Measurements from ENCODE around the gene ZNF485. TPM values are rescaled to one million over a fixed set of nuclear protein-coding genes. Genes with fewer than 3 reads are reported as not detected.

ZNF485 gene
- total RNA-seq, 2 donors from 2014 or later = 9.6 to 9.9 TPM

DNA sequence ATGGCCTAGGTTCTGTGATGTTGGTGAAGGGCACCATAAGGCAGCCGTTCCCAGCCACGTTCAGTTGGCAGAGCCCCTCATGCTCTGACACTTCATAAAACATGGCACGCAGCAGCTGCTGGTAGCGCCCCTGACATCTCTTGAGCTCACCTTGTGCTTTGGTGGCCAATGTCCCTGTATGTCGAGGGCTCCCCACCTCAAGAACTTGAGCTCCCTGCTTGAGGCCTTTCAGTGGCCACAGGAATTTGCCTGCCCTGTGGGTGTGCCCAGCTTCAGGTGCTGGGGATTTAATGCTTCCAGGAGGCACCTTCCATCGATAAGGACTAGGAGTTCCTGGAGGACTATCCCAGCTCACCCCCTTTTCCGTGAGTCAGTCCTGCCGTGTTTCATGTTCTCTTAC, 52.0 kb downstream of the ZNF485 start:
- TF ChIP-seq, protein P1, sequence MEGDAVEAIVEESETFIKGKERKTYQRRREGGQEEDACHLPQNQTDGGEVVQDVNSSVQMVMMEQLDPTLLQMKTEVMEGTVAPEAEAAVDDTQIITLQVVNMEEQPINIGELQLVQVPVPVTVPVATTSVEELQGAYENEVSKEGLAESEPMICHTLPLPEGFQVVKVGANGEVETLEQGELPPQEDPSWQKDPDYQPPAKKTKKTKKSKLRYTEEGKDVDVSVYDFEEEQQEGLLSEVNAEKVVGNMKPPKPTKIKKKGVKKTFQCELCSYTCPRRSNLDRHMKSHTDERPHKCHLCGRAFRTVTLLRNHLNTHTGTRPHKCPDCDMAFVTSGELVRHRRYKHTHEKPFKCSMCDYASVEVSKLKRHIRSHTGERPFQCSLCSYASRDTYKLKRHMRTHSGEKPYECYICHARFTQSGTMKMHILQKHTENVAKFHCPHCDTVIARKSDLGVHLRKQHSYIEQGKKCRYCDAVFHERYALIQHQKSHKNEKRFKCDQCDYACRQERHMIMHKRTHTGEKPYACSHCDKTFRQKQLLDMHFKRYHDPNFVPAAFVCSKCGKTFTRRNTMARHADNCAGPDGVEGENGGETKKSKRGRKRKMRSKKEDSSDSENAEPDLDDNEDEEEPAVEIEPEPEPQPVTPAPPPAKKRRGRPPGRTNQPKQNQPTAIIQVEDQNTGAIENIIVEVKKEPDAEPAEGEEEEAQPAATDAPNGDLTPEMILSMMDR (IDR thresholded peaks at IDR 0.05) = no peak
- TF ChIP-seq POLR2A (IDR thresholded peaks at IDR 0.05) = no peak
- DNase-seq = no peak
- Histone ChIP-seq H3K27me3 (no peaks in the 10 kb centered on the region), H3K4me3 (no peak overlapping the region), H3K27ac (no peak overlapping the region), H3K9me3 (no peaks in the 10 kb centered on the region), H3K4me1 (no peaks in the 10 kb centered on the region), H3K36me3 (replicated peaks in 1 of 2; ENCODE audit: insufficient read depth in 1 of 2, low read depth in 2 of 2) (no peaks in the 10 kb centered on the region)
- no peak for ATAC-seq
- 78 to 82% methylated on average over 6 to 8 of the region's 8 CpGs for WGBS, 2 donors
- intact Hi-C loops (cut with DNase I) = no loop called here

- ATAC-seq (no peak), DNase-seq (no peak)
- no peak for TF ChIP-seq POLR2A (IDR thresholded peaks at IDR 0.05)
- TF ChIP-seq, protein P1 (IDR thresholded peaks at IDR 0.05) = no peak
- H3K27me3 ChIP-seq = peaks cover 0 to 4% of the 10 kb centered on the region in 2 donors
- H3K9me3 ChIP-seq = no peaks in the 10 kb centered on the region
- H3K27ac ChIP-seq = no peak overlapping the region
- 43 to 60% methylated on average over 3 of the region's 3 CpGs for whole genome bisulfite sequencing, 2 donors
- H3K4me1 ChIP-seq = peaks cover 3% of the 10 kb centered on the region
- no peak overlapping the region for H3K4me3 ChIP-seq
- no peaks in the 10 kb centered on the region for H3K36me3 ChIP-seq (replicated peaks in 1 of 2; ENCODE audit: insufficient read depth in 1 of 2, low read depth in 2 of 2)
- intact Hi-C loops (cut with DNase I) = no loop called here
Measured at GRCh38 chr10:43665054-43665453, 58.8 kb downstream of the ZNF485 start.

- Histone ChIP-seq H3K36me3 (replicated peaks in 1 of 2; ENCODE audit: insufficient read depth in 1 of 2, low read depth in 2 of 2) (no peaks in the 10 kb centered on the region), H3K27me3 (peaks cover 0 to 4% of the 10 kb centered on the region in 2 donors), H3K4me1 (peaks cover 3% of the 10 kb centered on the region), H3K4me3 (no peak overlapping the region), H3K27ac (no peak overlapping the region), H3K9me3 (no peaks in the 10 kb centered on the region)
- intact Hi-C loops (cut with DNase I) = no loop called here
- ATAC-seq = no peak
- 66 to 82% methylated on average over 9 of the region's 9 CpGs for WGBS, 2 donors
- no peak for TF ChIP-seq POLR2A (IDR thresholded peaks at IDR 0.05)
- TF ChIP-seq, protein P1 (IDR thresholded peaks at IDR 0.05) = no peak
- no peak for DNase-seq
Measured at GRCh38 chr10:43666552-43666951, 60.3 kb downstream of the ZNF485 start.

- H3K27me3 ChIP-seq = peaks cover 0 to 4% of the 10 kb centered on the region in 2 donors
- DNase-seq = peak in 1 of 4 donors; percentile 45
- H3K27ac ChIP-seq = no peak overlapping the region
- intact Hi-C loops (cut with DNase I) = no loop called here
- H3K36me3 ChIP-seq (replicated peaks in 1 of 2; ENCODE audit: insufficient read depth in 1 of 2, low read depth in 2 of 2) = no peaks in the 10 kb centered on the region
- TF ChIP-seq, protein P1 (IDR thresholded peaks at IDR 0.05) = peak in 4 of 7 experiments; percentile 16 to 35 (median 28)
- TF ChIP-seq POLR2A (IDR thresholded peaks at IDR 0.05) = no peak
- no peak overlapping the region for H3K4me3 ChIP-seq
- 8 to 14% methylated on average over 8 to 35 of the region's 35 CpGs for WGBS, 2 donors
- H3K9me3 ChIP-seq = no peaks in the 10 kb centered on the region
- peaks cover 3% of the 10 kb centered on the region for H3K4me1 ChIP-seq
- no peak for ATAC-seq
Measured at GRCh38 chr10:43667317-43667731, 61.1 kb downstream of the ZNF485 start.

Other genes with a start within 250 kb of the ZNF485 start
- gene FXYD4, start 234.8 kb upstream of the ZNF485 start, total RNA-seq = not detected
- gene HNRNPF, start 197.3 kb upstream of the ZNF485 start, total RNA-seq = 10 to 100 TPM; 33.6 to 80.9 TPM
- 1 to 10 TPM; 1.6 to 7.5 TPM for gene ZNF487, start 169.3 kb upstream of the ZNF485 start, total RNA-seq
- gene ZNF239, start 31.8 kb upstream of the ZNF485 start, total RNA-seq = 10 to 100 TPM in 1 of 2 donors, 1 to 10 TPM in 1; 4.9 to 10.2 TPM
- 10 to 100 TPM; 31.6 to 47.5 TPM for gene ZNF32, start 42.4 kb downstream of the ZNF485 start, total RNA-seq